IMR-90 (cell line): ENCODE data around the gene KYNU. TPM values are rescaled to one million over a fixed set of nuclear protein-coding genes. Genes with fewer than 3 reads are reported as not detected.
A peak's percentile ranks its signal among the peaks of the same experiment; 100 is the strongest.

ENCODE experiments used
- ATAC-seq: fragments of 200-7000 bp; cut with Tn5 transposase; 2 replicates; pipeline ENCODE4 v1.9.1; 2020; ENCODE audit warnings: low read depth, mild to moderate bottlenecking, moderate library complexity
- BruUV-seq: library from RNA; stranded (reverse); fragments of 400-500 nt; replicated peaks from 2 replicates; lab custom pipeline; 2021; lab: Mats Ljungman, UMichigan
- CTCF ChIA-PET: fragments of 300-600 bp; formaldehyde crosslinking; extraction: SDS; loops from one replicate; lab custom pipeline; 2021; ENCODE audit warnings: antibody characterized with exemption; lab: Yijun Ruan, JAX
- POLR2A ChIA-PET: fragments of 300-600 bp; sonication (Branson Sonifier 250); formaldehyde crosslinking; loops from one replicate; lab custom pipeline; 2022; ENCODE audit warnings: antibody characterized with exemption; ENCODE audit not compliant: unreplicated experiment; lab: Charles Lee
- DNase-seq: peaks from one replicate; pipeline ENCODE4 v3.0.0; 2013
- H2AFZ ChIP-seq: replicated peaks from 2 replicates; pipeline ENCODE3; 2013; ENCODE audit warnings: low read length, mild to moderate bottlenecking; ENCODE audit not compliant: poor library complexity
- H2AK5ac ChIP-seq: 2 replicates; pipeline ENCODE4 v1.6.1; 2013; ENCODE audit warnings: low read depth, low read length, inconsistent platforms
- H2AK9ac ChIP-seq: replicated peaks from 2 replicates; pipeline ENCODE3; 2013; ENCODE audit warnings: mild to moderate bottlenecking, low read depth, low read length, moderate library complexity; ENCODE audit not compliant: poor library complexity
- H2BK120ac ChIP-seq: 2 replicates; pipeline ENCODE4 v1.6.1; 2013; ENCODE audit warnings: low read depth, low read length, inconsistent platforms
- H2BK15ac ChIP-seq: 3 replicates; pipeline ENCODE4 v1.6.1; 2013; ENCODE audit warnings: low read depth, low read length, inconsistent platforms
- H2BK20ac ChIP-seq: 2 replicates; pipeline ENCODE4 v1.6.1; 2013; ENCODE audit warnings: low read depth, mild to moderate bottlenecking, inconsistent platforms, low read length, moderate library complexity
- H2BK5ac ChIP-seq: 2 replicates; pipeline ENCODE4 v1.6.1; 2013; ENCODE audit warnings: mild to moderate bottlenecking, low read depth, low read length, inconsistent platforms; ENCODE audit not compliant: poor library complexity, severe bottlenecking
- H3K14ac ChIP-seq: replicated peaks from 2 replicates; pipeline ENCODE4 v1.6.1; 2013; ENCODE audit warnings: low read depth, low read length, inconsistent platforms
- H3K18ac ChIP-seq: 2 replicates; pipeline ENCODE4 v1.6.1; 2013; ENCODE audit warnings: low read depth, low read length, control low read depth
- H3K23ac ChIP-seq: 2 replicates; pipeline ENCODE4 v1.6.1; 2013; ENCODE audit warnings: low read depth, low read length, inconsistent platforms
- H3K27ac ChIP-seq: 2 replicates; pipeline ENCODE4 v1.5.1; 2013; ENCODE audit warnings: mild to moderate bottlenecking, control low read depth, low read length; ENCODE audit not compliant: insufficient read depth
- H3K27me3 ChIP-seq: 2 replicates; pipeline ENCODE4 v1.6.1; 2013; ENCODE audit warnings: low read length; ENCODE audit not compliant: control insufficient read depth, insufficient read depth
- H3K36me3 ChIP-seq: 2 replicates; pipeline ENCODE4 v1.6.1; 2013; ENCODE audit warnings: low read length, mixed read lengths; ENCODE audit not compliant: control insufficient read depth, insufficient read depth
- H3K4ac ChIP-seq: 2 replicates; pipeline ENCODE4 v1.6.1; 2013; ENCODE audit warnings: low read depth, low read length, inconsistent platforms
- H3K4me1 ChIP-seq: 2 replicates; pipeline ENCODE4 v1.6.1; 2013; ENCODE audit warnings: low read length, mixed read lengths; ENCODE audit not compliant: control insufficient read depth, insufficient read depth
- H3K4me2 ChIP-seq: 2 replicates; pipeline ENCODE4 v1.6.1; 2013; ENCODE audit warnings: low read depth, mild to moderate bottlenecking, control low read depth, low read length, moderate library complexity
- H3K4me3 ChIP-seq: 2 replicates; pipeline ENCODE4 v1.5.1; 2013; ENCODE audit warnings: low read depth, mild to moderate bottlenecking, control low read depth, low read length, moderate library complexity; ENCODE audit not compliant: insufficient read depth
- H3K56ac ChIP-seq: 2 replicates; pipeline ENCODE4 v1.6.1; 2013; ENCODE audit warnings: low read length, inconsistent platforms; ENCODE audit not compliant: insufficient read depth; ENCODE audit errors: extremely low read depth
- H3K79me1 ChIP-seq, 2 experiments: 2 replicates each; pipeline ENCODE4 v1.6.1; 2013; ENCODE audit warnings: low read length in 2 of 2, inconsistent platforms in 1 of 2, low read depth in 1 of 2
- H3K9ac ChIP-seq: 2 replicates; pipeline ENCODE4 v1.6.1; 2013; ENCODE audit warnings: low read depth, low read length, control low read depth
- H3K9me1 ChIP-seq: 2 replicates; pipeline ENCODE4 v1.6.1; 2013; ENCODE audit warnings: low read length, inconsistent platforms; ENCODE audit not compliant: insufficient read depth
- H3K9me3 ChIP-seq: 2 replicates; pipeline ENCODE4 v1.6.1; 2013; ENCODE audit warnings: low read length; ENCODE audit not compliant: control insufficient read depth, insufficient read depth
- H4K20me1 ChIP-seq: 2 replicates; pipeline ENCODE4 v1.6.1; 2013; ENCODE audit warnings: low read length, inconsistent platforms; ENCODE audit not compliant: insufficient read depth
- H4K5ac ChIP-seq: 2 replicates; pipeline ENCODE4 v1.6.1; 2013; ENCODE audit warnings: mild to moderate bottlenecking, low read depth, low read length, control low read depth
- H4K8ac ChIP-seq, 2 experiments: 2 replicates each; pipeline ENCODE4 v1.6.1; 2013; ENCODE audit warnings: low read depth in 2 of 2, low read length in 2 of 2, control low read depth in 1 of 2, inconsistent platforms in 1 of 2
- H4K91ac ChIP-seq: 2 replicates; pipeline ENCODE4 v1.6.1; 2013; ENCODE audit warnings: low read depth, low read length, inconsistent platforms; ENCODE audit not compliant: insufficient read depth
- BHLHE40 ChIP-seq: fragments of 150-350 bp; IDR thresholded peaks from 2 replicates; pipeline ENCODE4 v1.6.1; 2016; ENCODE audit warnings: mild to moderate bottlenecking, low read depth, low read length
- CEBPB ChIP-seq: IDR thresholded peaks from 2 replicates; pipeline ENCODE4 v1.6.1; 2012; ENCODE audit warnings: low read depth, low read length, improper control_type of control experiment
- CHD1 ChIP-seq: IDR thresholded peaks from 2 replicates; pipeline ENCODE4 v1.6.1; 2012; ENCODE audit warnings: low read depth, low read length, improper control_type of control experiment
- CTCF ChIP-seq: conservative IDR thresholded peaks from 2 replicates; pipeline ENCODE4 v1.5.1; 2012; ENCODE audit warnings: mild to moderate bottlenecking, low read depth, low read length, improper control_type of control experiment
- ELK1 ChIP-seq: fragments of 150-350 bp; IDR thresholded peaks from 2 replicates; pipeline ENCODE4 v1.6.1; 2016; ENCODE audit warnings: low read depth, mild to moderate bottlenecking, low read length, moderate library complexity, borderline replicate concordance
- FOS ChIP-seq: fragments of 150-350 bp; IDR thresholded peaks from 2 replicates; pipeline ENCODE4 v1.6.1; 2016; ENCODE audit warnings: low read depth, low read length
- MAFK ChIP-seq: IDR thresholded peaks from 2 replicates; pipeline ENCODE4 v1.6.1; 2012; ENCODE audit warnings: low read depth, low read length, improper control_type of control experiment
- MAZ ChIP-seq: IDR thresholded peaks from 2 replicates; pipeline ENCODE4 v1.6.1; 2012; ENCODE audit warnings: low read depth, mild to moderate bottlenecking, low read length, improper control_type of control experiment, moderate library complexity, borderline replicate concordance
- MXI1 ChIP-seq: IDR thresholded peaks from 2 replicates; pipeline ENCODE4 v1.6.1; 2012; ENCODE audit warnings: low read depth, mild to moderate bottlenecking, low read length, moderate library complexity, borderline replicate concordance
- NFE2L2 ChIP-seq: fragments of 150-350 bp; IDR thresholded peaks from 2 replicates; pipeline ENCODE4 v1.6.1; 2016; ENCODE audit warnings: low read depth, mild to moderate bottlenecking, low read length
- POLR2A ChIP-seq: IDR thresholded peaks from 2 replicates; pipeline ENCODE4 v1.6.1; 2012; ENCODE audit warnings: mild to moderate bottlenecking, low read depth, low read length
- RAD21 ChIP-seq: IDR thresholded peaks from 2 replicates; pipeline ENCODE4 v1.6.1; 2012; ENCODE audit warnings: low read length, improper control_type of control experiment
- RCOR1 ChIP-seq: IDR thresholded peaks from 2 replicates; pipeline ENCODE4 v1.6.1; 2012; ENCODE audit warnings: mild to moderate bottlenecking, low read length, improper control_type of control experiment; ENCODE audit not compliant: insufficient replicate concordance
- RFX5 ChIP-seq: IDR thresholded peaks from 2 replicates; pipeline ENCODE4 v1.8.0; 2012; ENCODE audit warnings: low read depth, mild to moderate bottlenecking, low read length, moderate library complexity
- SMC3 ChIP-seq: fragments of 150-350 bp; IDR thresholded peaks from 2 replicates; pipeline ENCODE4 v1.6.1; 2016; ENCODE audit warnings: low read depth, mild to moderate bottlenecking, antibody characterized with exemption, low read length, moderate library complexity
- USF2 ChIP-seq: fragments of 150-350 bp; IDR thresholded peaks from 2 replicates; pipeline ENCODE4 v1.6.1; 2017; ENCODE audit warnings: mild to moderate bottlenecking, antibody characterized with exemption, low read length, low read depth
- dilution Hi-C: fragments of 300-500 bp; cut with HindIII; formaldehyde crosslinking; loops from one replicate; pipeline ENCODE4 v1.14.3; 2018; ENCODE audit warnings: low sequenced_read_pairs; ENCODE audit not compliant: unreplicated experiment
- in situ Hi-C: fragments of 300-500 bp; cut with MboI; formaldehyde crosslinking; loops from 3 replicates; pipeline ENCODE4 v1.14.3; 2019; ENCODE audit warnings: low sequenced_read_pairs, inconsistent platforms, mixed read lengths
- intact Hi-C: fragments of 100-400 bp; cut with micrococcal nuclease; formaldehyde crosslinking; loops from 2 replicates; pipeline ENCODE4 v1.10.0; 2022
- polyA plus RNA-seq, 3 experiments: library from polyadenylated mRNA; depleted of rRNA; stranded (reverse); fragments of >200 nt; gene quantifications; 2 replicates each; pipeline ENCODE4 v1.2.3, GENCODE V29; 2012; ENCODE audit warnings: low replicate concordance in 1 of 3
- total RNA-seq: library from RNA; depleted of rRNA; stranded (reverse); fragments of >200 nt; gene quantifications from 2 replicates; pipeline ENCODE4 v1.2.3, GENCODE V29; 2012

The KYNU gene
- total and polyA plus RNA-seq, 2 of the 4 experiments (the other 2 are of a cell fraction), result 0.75 to 2.9 TPM

- H2BK20ac ChIP-seq, result peak overlapping the region; percentile 22
- in situ Hi-C loops (no loop called here), intact Hi-C loops (no loop called here), dilution Hi-C loops (no loop called here)
- no peak overlapping the region for H2AK5ac ChIP-seq
- peaks cover 1% of the 10 kb centered on the region; the same call in 1 of the 2 replicates for H3K36me3 ChIP-seq
- BruUV-seq, result no TSS peak
- CTCF ChIA-PET, result no interaction called here
- H3K4me2 ChIP-seq, result peak overlapping the region; percentile 52; the same call in 1 of the 2 replicates
- no peak overlapping the region for H4K91ac ChIP-seq
- no peak overlapping the region for H3K56ac ChIP-seq
- DNase-seq, result peak; percentile 92
- H3K4ac ChIP-seq, result peak overlapping the region; percentile 7; the same call in 1 of the 2 replicates
- TF ChIP-seq POLR2A (no peak), RAD21 (no peak), USF2 (no peak), BHLHE40 (peak; percentile 25; the same call in 1 of the 2 replicates), NFE2L2 (peak; percentile 15; the same call in 1 of the 2 replicates), CHD1 (no peak), RFX5 (no peak), ELK1 (no peak), MXI1 (peak; percentile 25; the same call in 1 of the 2 replicates), FOS (peak; percentile 77), MAZ (no peak), CTCF (no peak), MAFK (no peak), SMC3 (no peak), RCOR1 (peak; percentile 24), CEBPB (peak; percentile 95)
- H3K9ac ChIP-seq, result no peak overlapping the region
- no peak overlapping the region for H4K5ac ChIP-seq
- H2BK120ac ChIP-seq, result peak overlapping the region; percentile 31; the same call in 1 of the 2 replicates
- H3K18ac ChIP-seq, result no peak overlapping the region; the same call in 1 of the 2 replicates
- POLR2A ChIA-PET, result no interaction called here
- H2BK5ac ChIP-seq, result peak overlapping the region; percentile 81
- no peak overlapping the region for H4K8ac ChIP-seq
- H3K27me3 ChIP-seq, result no peaks in the 10 kb centered on the region
- H2BK15ac ChIP-seq, result no peak overlapping the region
- no peak overlapping the region for H3K4me3 ChIP-seq
- no peaks in the 10 kb centered on the region for H3K9me3 ChIP-seq
- H3K14ac ChIP-seq, result no peak overlapping the region
- no peaks in the 10 kb centered on the region for H3K79me1 ChIP-seq
- H3K27ac ChIP-seq, result no peak overlapping the region
- no peak overlapping the region for H3K23ac ChIP-seq
- no peak overlapping the region for H2AFZ ChIP-seq
- H3K9me1 ChIP-seq, result no peaks in the 10 kb centered on the region; the same call in 1 of the 2 replicates
- no peaks in the 10 kb centered on the region; the same call in 1 of the 2 replicates for H3K4me1 ChIP-seq
- peak; percentile 96 for ATAC-seq
- no peaks in the 10 kb centered on the region for H4K20me1 ChIP-seq
- no peak overlapping the region for H2AK9ac ChIP-seq
Observed at GRCh38 chr2:142880279-142880678, 2.8 kb downstream of the KYNU start.
